Glutamatergic neuron (in vitro differentiated cells): ENCODE measurements around the gene RBFOX2. TPM values are rescaled to one million over a fixed set of nuclear protein-coding genes. Genes with fewer than 3 reads are reported as not detected.

Source experiments
- DNase-seq: peaks from one replicate; pipeline ENCODE4 v3.0.0; 2022
- H3K27ac Mint-ChIP-seq: one replicate; pipeline ENCODE4 v1.8.0; 2020; ENCODE audit warnings: mild to moderate bottlenecking, mixed read lengths, inconsistent platforms; ENCODE audit not compliant: unreplicated experiment
- H3K27me3 Mint-ChIP-seq: one replicate; pipeline ENCODE4 v1.8.0; 2020; ENCODE audit warnings: mild to moderate bottlenecking, moderate library complexity, mixed read lengths, inconsistent platforms; ENCODE audit not compliant: unreplicated experiment
- H3K36me3 Mint-ChIP-seq: one replicate; pipeline ENCODE4 v1.8.0; 2020; ENCODE audit warnings: mild to moderate bottlenecking, mixed read lengths, inconsistent platforms; ENCODE audit not compliant: unreplicated experiment
- H3K4me1 Mint-ChIP-seq: one replicate; pipeline ENCODE4 v1.8.0; 2020; ENCODE audit warnings: mild to moderate bottlenecking, low read depth, mixed read lengths, inconsistent platforms; ENCODE audit not compliant: unreplicated experiment
- H3K4me3 Mint-ChIP-seq: one replicate; pipeline ENCODE4 v1.8.0; 2020; ENCODE audit warnings: mild to moderate bottlenecking, mixed read lengths, inconsistent platforms; ENCODE audit not compliant: unreplicated experiment
- H3K9me3 Mint-ChIP-seq: one replicate; pipeline ENCODE4 v1.8.0; 2020; ENCODE audit warnings: mild to moderate bottlenecking, moderate library complexity, mixed read lengths, inconsistent platforms; ENCODE audit not compliant: unreplicated experiment
- CTCF ChIP-seq: fragments of 200-600 bp; sonication (generic); IDR thresholded peaks from one replicate; pipeline ENCODE4 v1.5.0; 2021; ENCODE audit not compliant: partially characterized antibody, unreplicated experiment
- total RNA-seq: library from RNA; stranded (reverse); fragmentation: NEBNext Ultra II Directional; extraction: Animal tissue kit (Norgen Biotek cat#: 25700); gene quantifications from one replicate; pipeline ENCODE4 v1.2.1, GENCODE V29; 2021; ENCODE audit not compliant: unreplicated experiment

Gene RBFOX2
- total RNA-seq, 1 donor from 2014 or later, result 380 TPM

DNA sequence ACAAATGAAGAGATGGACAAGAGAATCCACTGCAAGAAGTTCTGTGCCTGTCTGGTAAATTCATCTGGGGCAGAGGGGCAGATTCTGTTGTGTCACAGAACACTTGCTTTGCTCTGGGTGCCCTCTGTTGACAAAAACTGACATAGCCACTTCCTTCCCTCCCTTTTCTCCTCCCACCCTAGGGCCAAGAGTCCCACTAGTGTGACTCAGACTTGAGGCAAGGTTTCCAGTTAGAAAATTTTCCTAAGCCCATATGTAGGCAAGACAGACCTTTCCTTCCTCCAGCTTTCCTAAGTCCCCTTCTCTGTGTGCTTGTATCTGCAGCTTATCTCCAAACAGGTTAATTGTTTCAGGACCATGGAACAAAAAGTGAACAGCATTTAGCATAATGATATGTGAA, 106.8 kb downstream of the RBFOX2 start:
- Mint-ChIP-seq H3K9me3 (peaks cover 6% of the 10 kb centered on the region), H3K4me1 (peaks cover 20% of the 10 kb centered on the region), H3K27ac (peak overlapping the region; percentile 28), H3K36me3 (no peaks in the 10 kb centered on the region), H3K4me3 (no peak overlapping the region), H3K27me3 (no peaks in the 10 kb centered on the region)
- DNase-seq, result peak; percentile 33
- TF ChIP-seq CTCF, result no peak

DNA sequence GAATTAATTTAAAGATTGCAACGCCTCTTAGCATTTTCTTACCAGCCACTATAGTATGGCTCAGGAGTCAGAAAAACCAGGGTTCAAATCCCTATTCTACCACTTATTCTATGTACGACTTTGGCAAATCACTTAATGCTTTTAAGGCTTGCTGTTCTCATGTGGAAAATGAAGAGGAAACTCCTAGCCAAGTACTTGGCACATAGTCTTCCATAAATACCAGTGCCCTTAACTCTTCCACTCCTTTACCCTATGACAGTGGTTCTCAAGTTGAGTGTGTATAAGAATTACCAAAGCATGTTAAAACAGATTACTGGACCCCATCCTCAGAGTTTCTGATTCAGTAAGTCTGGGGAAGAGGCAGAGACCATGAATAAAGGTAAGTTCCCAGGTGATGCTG, 107.6 kb downstream of the RBFOX2 start:
- Mint-ChIP-seq H3K27me3 (no peaks in the 10 kb centered on the region), H3K9me3 (peaks cover 6% of the 10 kb centered on the region), H3K36me3 (no peaks in the 10 kb centered on the region), H3K4me3 (no peak overlapping the region), H3K27ac (no peak overlapping the region), H3K4me1 (peaks cover 23% of the 10 kb centered on the region)
- no peak for DNase-seq
- no peak for TF ChIP-seq CTCF

- Mint-ChIP-seq H3K27ac (no peak overlapping the region), H3K36me3 (no peaks in the 10 kb centered on the region), H3K9me3 (peaks cover 8% of the 10 kb centered on the region), H3K4me1 (peaks cover 42% of the 10 kb centered on the region), H3K27me3 (no peaks in the 10 kb centered on the region), H3K4me3 (no peak overlapping the region)
- DNase-seq, result no peak
- no peak for TF ChIP-seq CTCF
Observed at GRCh38 chr22:35919002-35919542, 109.6 kb downstream of the RBFOX2 start.

GRCh38 chr22:35918456-35918855, 110.2 kb downstream of the RBFOX2 start:
- Mint-ChIP-seq H3K4me1 (peaks cover 48% of the 10 kb centered on the region), H3K27ac (no peak overlapping the region), H3K27me3 (no peaks in the 10 kb centered on the region), H3K4me3 (no peak overlapping the region), H3K9me3 (peaks cover 8% of the 10 kb centered on the region), H3K36me3 (no peaks in the 10 kb centered on the region)
- no peak for TF ChIP-seq CTCF
- DNase-seq, result no peak

- Mint-ChIP-seq H3K27ac (no peak overlapping the region), H3K4me1 (peaks cover 50% of the 10 kb centered on the region), H3K27me3 (no peaks in the 10 kb centered on the region), H3K9me3 (peaks cover 5% of the 10 kb centered on the region), H3K4me3 (no peak overlapping the region), H3K36me3 (no peaks in the 10 kb centered on the region)
- no peak for TF ChIP-seq CTCF
- DNase-seq, result no peak
Observed at GRCh38 chr22:35917651-35918050, 111.0 kb downstream of the RBFOX2 start.
